ENCODE results near the gene YBX3. TPM values are rescaled to one million over a fixed set of nuclear protein-coding genes. Genes with fewer than 3 reads are reported as not detected.

The YBX3 gene
- total and polyA plus RNA-seq, 4 donors: 54.6 to 80.2 (median 58.9) TPM

DNA sequence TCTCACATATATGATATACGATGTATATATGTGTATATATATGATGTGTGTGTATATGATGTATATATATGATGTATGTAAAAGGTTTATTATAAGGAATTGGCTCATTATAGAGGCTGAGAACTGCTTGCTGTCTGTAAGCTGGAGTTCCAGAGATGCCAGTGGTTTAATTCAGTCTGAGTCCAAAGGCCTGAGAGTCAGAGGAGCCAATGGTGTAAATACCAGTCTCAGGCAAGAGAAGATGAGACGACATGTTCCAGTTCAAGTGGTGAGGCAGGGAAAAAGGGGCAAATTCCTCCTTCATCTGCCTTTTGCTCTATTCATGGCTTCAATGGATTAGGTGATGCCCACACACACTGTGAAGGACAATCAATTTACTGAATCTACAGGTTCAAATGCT lies 32.2 kb downstream of the YBX3 start:
- no peaks in the 10 kb centered on the region for H3K36me3 ChIP-seq (ENCODE audit: control insufficient read depth, insufficient read depth, low read length)
- H3K9me3 ChIP-seq (ENCODE audit: control insufficient read depth, insufficient read depth, low read length): no peaks in the 10 kb centered on the region
- H3K4me3 ChIP-seq (ENCODE audit: low read depth, low read length): no peak overlapping the region
- no peak for DNase-seq (ENCODE audit: low read depth in 4 of 6, low spot score in 6 of 6)
- no peaks in the 10 kb centered on the region for H3K4me1 ChIP-seq (ENCODE audit: control insufficient read depth, insufficient read depth, low read length)
- no peaks in the 10 kb centered on the region for H3K27me3 ChIP-seq (ENCODE audit: control insufficient read depth, insufficient read depth, low read length)
- H3K27ac ChIP-seq (ENCODE audit: low read depth, low read length): no peak overlapping the region
- WGBS (ENCODE audit: insufficient coverage): 100% methylated on average over 1 of the region's 2 CpGs

DNA sequence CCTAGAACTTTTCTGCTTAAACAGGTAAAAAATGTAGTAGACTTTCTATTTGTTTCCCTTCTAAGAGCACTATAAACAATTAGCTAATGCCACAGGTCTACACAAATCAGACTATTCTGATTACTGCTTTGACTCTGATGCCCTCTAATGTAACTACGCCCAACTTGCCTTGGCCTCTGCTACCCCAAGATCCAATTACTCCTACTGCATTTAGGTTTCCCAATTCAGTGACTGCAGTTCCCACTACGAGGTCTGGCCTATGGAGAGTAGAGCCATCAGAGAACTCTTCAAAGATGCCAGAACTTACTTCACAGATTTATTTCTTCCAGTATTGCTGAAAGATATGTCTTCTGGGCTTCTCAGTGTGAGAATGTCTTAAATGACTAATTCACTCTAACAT lies 34.0 kb downstream of the YBX3 start:
- no peak overlapping the region for H3K27ac ChIP-seq (ENCODE audit: low read depth, low read length)
- no peak for DNase-seq (ENCODE audit: low read depth in 4 of 6, low spot score in 6 of 6)
- no peaks in the 10 kb centered on the region for H3K27me3 ChIP-seq (ENCODE audit: control insufficient read depth, insufficient read depth, low read length)
- no peaks in the 10 kb centered on the region for H3K4me1 ChIP-seq (ENCODE audit: control insufficient read depth, insufficient read depth, low read length)
- no peaks in the 10 kb centered on the region for H3K9me3 ChIP-seq (ENCODE audit: control insufficient read depth, insufficient read depth, low read length)
- WGBS (ENCODE audit: insufficient coverage): 75% methylated on average over 1 of the region's 2 CpGs
- H3K4me3 ChIP-seq (ENCODE audit: low read depth, low read length): no peak overlapping the region
- H3K36me3 ChIP-seq (ENCODE audit: control insufficient read depth, insufficient read depth, low read length): no peaks in the 10 kb centered on the region

DNA sequence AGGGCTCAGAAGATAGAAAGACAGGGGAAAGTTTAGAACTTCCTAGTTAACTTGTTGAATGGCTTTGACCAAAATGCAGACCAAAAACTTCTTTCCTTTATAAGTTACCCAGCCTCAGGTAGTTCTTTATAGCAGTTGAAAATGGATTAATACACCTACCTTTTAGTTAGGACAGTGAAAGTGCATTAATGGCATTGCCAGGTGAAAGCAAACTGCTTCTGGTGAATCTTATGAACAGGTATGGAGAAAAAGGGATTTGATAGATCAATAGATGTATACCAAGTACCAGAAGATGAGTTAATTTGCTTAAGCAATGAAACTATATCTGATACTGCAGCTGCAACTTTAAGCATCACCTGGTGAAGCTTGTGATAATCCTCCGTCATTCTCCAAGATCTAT lies 35.1 kb downstream of the YBX3 start:
- WGBS (ENCODE audit: insufficient coverage): no CpG with 5 or more reads among the region's 1 CpG
- Histone ChIP-seq H3K4me3 (ENCODE audit: low read depth, low read length) (no peak overlapping the region), H3K36me3 (ENCODE audit: control insufficient read depth, insufficient read depth, low read length) (no peaks in the 10 kb centered on the region), H3K4me1 (ENCODE audit: control insufficient read depth, insufficient read depth, low read length) (no peaks in the 10 kb centered on the region), H3K27me3 (ENCODE audit: control insufficient read depth, insufficient read depth, low read length) (no peaks in the 10 kb centered on the region), H3K27ac (ENCODE audit: low read depth, low read length) (no peak overlapping the region), H3K9me3 (ENCODE audit: control insufficient read depth, insufficient read depth, low read length) (no peaks in the 10 kb centered on the region)
- no peak for DNase-seq (ENCODE audit: low read depth in 4 of 6, low spot score in 6 of 6)

DNA sequence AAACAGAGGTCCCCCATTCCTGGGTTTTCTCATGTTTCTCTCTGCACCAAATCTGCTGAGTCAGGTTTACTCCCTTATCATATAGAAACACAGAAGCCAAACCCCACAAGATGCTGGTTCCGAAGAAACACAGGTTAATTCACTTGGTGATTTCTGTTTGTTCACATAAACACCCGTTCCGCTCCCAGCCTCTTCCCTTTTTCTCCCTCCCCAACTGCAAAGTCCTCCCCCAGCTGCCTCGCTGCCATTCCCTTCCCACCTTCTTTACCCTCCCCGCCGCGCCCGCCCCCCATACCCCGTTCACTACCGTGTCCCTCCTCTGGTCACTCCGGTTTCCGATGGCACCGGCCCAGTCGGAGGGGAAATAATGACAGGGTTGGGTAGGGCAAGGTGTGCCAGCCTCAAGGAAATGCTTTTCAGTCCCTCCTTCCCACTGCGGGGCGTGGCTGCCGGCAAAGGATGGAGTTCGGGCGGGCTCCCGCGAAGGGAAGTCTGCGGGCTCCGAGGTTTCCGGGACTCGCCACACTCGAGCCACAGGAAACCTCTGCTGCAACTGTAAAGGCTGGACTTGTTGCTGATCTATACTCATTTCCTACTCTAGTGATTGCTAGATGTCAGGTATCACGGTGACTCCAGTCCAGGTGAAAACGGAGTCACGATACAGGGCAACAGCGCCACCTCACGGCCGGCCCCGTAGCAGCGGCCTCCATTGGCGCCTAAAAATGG lies 49.3 kb downstream of the YBX3 start, which contains the start of gene STYK1:
Gene STYK1 (minus strand): TSS at position 394 of the 726 bp plus-strand sequence. CDS start 39,434 bp downstream, outside the sequence.
- H3K4me1 ChIP-seq (ENCODE audit: control insufficient read depth, insufficient read depth, low read length): peaks cover 9% of the 10 kb centered on the region
- no peak within 1 kb of the TSS for H3K27ac ChIP-seq (ENCODE audit: low read depth, low read length)
- no peaks in the 10 kb centered on the region for H3K9me3 ChIP-seq (ENCODE audit: control insufficient read depth, insufficient read depth, low read length)
- H3K27me3 ChIP-seq (ENCODE audit: control insufficient read depth, insufficient read depth, low read length): peaks cover 12% of the 10 kb centered on the region
- peak within 1 kb of the TSS; percentile 45 for H3K4me3 ChIP-seq (ENCODE audit: low read depth, low read length)
- under 1% methylated on average over 24 of the region's 35 CpGs for WGBS (ENCODE audit: insufficient coverage)
- no peaks in the 10 kb centered on the region for H3K36me3 ChIP-seq (ENCODE audit: control insufficient read depth, insufficient read depth, low read length)
- DNase-seq (ENCODE audit: low read depth in 4 of 6, low spot score in 6 of 6): peak; percentile 9 to 84 (median 24)

GRCh38 chr12:10672231-10672868 lies 50.8 kb downstream of the YBX3 start:
- Histone ChIP-seq H3K9me3 (ENCODE audit: control insufficient read depth, insufficient read depth, low read length) (no peaks in the 10 kb centered on the region), H3K4me1 (ENCODE audit: control insufficient read depth, insufficient read depth, low read length) (peaks cover 9% of the 10 kb centered on the region), H3K36me3 (ENCODE audit: control insufficient read depth, insufficient read depth, low read length) (no peaks in the 10 kb centered on the region), H3K27me3 (ENCODE audit: control insufficient read depth, insufficient read depth, low read length) (peaks cover 12% of the 10 kb centered on the region), H3K4me3 (ENCODE audit: low read depth, low read length) (no peak overlapping the region), H3K27ac (ENCODE audit: low read depth, low read length) (no peak overlapping the region)
- DNase-seq (ENCODE audit: low read depth in 4 of 6, low spot score in 6 of 6): no peak
- WGBS (ENCODE audit: insufficient coverage): 94% methylated on average over 7 of the region's 15 CpGs

- no peak overlapping the region for H3K27ac ChIP-seq (ENCODE audit: low read depth, low read length)
- no CpG with 5 or more reads among the region's 1 CpG for WGBS (ENCODE audit: insufficient coverage)
- no peaks in the 10 kb centered on the region for H3K9me3 ChIP-seq (ENCODE audit: control insufficient read depth, insufficient read depth, low read length)
- H3K27me3 ChIP-seq (ENCODE audit: control insufficient read depth, insufficient read depth, low read length): peaks cover 9% of the 10 kb centered on the region
- H3K4me3 ChIP-seq (ENCODE audit: low read depth, low read length): no peak overlapping the region
- H3K4me1 ChIP-seq (ENCODE audit: control insufficient read depth, insufficient read depth, low read length): peaks cover 9% of the 10 kb centered on the region
- no peaks in the 10 kb centered on the region for H3K36me3 ChIP-seq (ENCODE audit: control insufficient read depth, insufficient read depth, low read length)
- DNase-seq (ENCODE audit: low read depth in 4 of 6, low spot score in 6 of 6): no peak
Observed at GRCh38 chr12:10669533-10669932, 53.6 kb downstream of the YBX3 start.

DNA sequence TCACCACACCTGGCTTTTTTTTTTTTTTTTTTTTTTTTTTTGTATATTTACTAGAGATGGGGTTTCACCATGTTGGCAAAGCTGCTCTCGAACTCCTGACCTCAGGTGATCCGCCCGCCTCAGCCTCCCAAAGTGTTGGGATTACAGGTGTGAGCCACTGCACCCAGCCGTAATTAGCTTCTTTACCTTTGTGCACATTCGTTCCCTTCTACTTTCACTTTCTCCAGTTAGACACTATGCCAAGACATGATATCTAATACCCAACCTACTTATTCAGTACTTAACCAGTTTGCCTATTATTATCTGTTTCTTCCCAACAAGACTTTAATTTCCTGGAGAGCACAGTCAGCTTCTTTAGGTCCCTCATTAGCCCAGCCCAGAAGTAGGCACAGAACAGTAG lies 54.6 kb downstream of the YBX3 start:
- H3K36me3 ChIP-seq (ENCODE audit: control insufficient read depth, insufficient read depth, low read length): no peaks in the 10 kb centered on the region
- no peak overlapping the region for H3K27ac ChIP-seq (ENCODE audit: low read depth, low read length)
- 100% methylated on average over 2 of the region's 5 CpGs for WGBS (ENCODE audit: insufficient coverage)
- no peaks in the 10 kb centered on the region for H3K9me3 ChIP-seq (ENCODE audit: control insufficient read depth, insufficient read depth, low read length)
- no peak for DNase-seq (ENCODE audit: low read depth in 4 of 6, low spot score in 6 of 6)
- no peak overlapping the region for H3K4me3 ChIP-seq (ENCODE audit: low read depth, low read length)
- H3K4me1 ChIP-seq (ENCODE audit: control insufficient read depth, insufficient read depth, low read length): peaks cover under 1% of the 10 kb centered on the region
- peaks cover 2% of the 10 kb centered on the region for H3K27me3 ChIP-seq (ENCODE audit: control insufficient read depth, insufficient read depth, low read length)

- 100% methylated on average over 1 of the region's 1 CpG for WGBS (ENCODE audit: insufficient coverage)
- no peak overlapping the region for H3K4me3 ChIP-seq (ENCODE audit: low read depth, low read length)
- no peaks in the 10 kb centered on the region for H3K27me3 ChIP-seq (ENCODE audit: control insufficient read depth, insufficient read depth, low read length)
- no peaks in the 10 kb centered on the region for H3K36me3 ChIP-seq (ENCODE audit: control insufficient read depth, insufficient read depth, low read length)
- no peak for DNase-seq (ENCODE audit: low read depth in 4 of 6, low spot score in 6 of 6)
- H3K4me1 ChIP-seq (ENCODE audit: control insufficient read depth, insufficient read depth, low read length): no peaks in the 10 kb centered on the region
- H3K27ac ChIP-seq (ENCODE audit: low read depth, low read length): no peak overlapping the region
- H3K9me3 ChIP-seq (ENCODE audit: control insufficient read depth, insufficient read depth, low read length): no peaks in the 10 kb centered on the region
Observed at GRCh38 chr12:10667581-10667980, 55.5 kb downstream of the YBX3 start.

DNA sequence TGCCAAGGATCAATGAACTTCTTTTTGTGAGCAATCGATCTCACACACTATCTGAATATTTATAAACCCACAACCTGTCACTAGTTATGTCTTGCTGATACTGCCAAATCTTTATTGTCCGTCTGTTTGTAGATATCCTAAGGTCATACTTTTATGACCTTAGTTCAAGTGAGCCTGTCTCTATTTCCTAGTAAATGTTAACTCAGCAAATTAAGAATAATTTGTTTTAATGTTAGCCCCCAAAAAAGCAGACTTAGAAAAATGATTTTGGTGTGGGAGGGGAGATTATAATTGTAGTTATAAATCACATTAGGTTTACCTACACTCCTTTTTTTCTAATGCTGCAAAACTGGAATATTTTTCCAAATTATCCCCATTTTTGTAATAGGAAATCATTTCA lies 58.6 kb downstream of the YBX3 start:
- no peaks in the 10 kb centered on the region for H3K36me3 ChIP-seq (ENCODE audit: control insufficient read depth, insufficient read depth, low read length)
- H3K4me3 ChIP-seq (ENCODE audit: low read depth, low read length): no peak overlapping the region
- H3K4me1 ChIP-seq (ENCODE audit: control insufficient read depth, insufficient read depth, low read length): no peaks in the 10 kb centered on the region
- no peaks in the 10 kb centered on the region for H3K9me3 ChIP-seq (ENCODE audit: control insufficient read depth, insufficient read depth, low read length)
- H3K27ac ChIP-seq (ENCODE audit: low read depth, low read length): no peak overlapping the region
- H3K27me3 ChIP-seq (ENCODE audit: control insufficient read depth, insufficient read depth, low read length): no peaks in the 10 kb centered on the region
- no CpG with 5 or more reads among the region's 2 CpGs for WGBS (ENCODE audit: insufficient coverage)
- no peak for DNase-seq (ENCODE audit: low read depth in 4 of 6, low spot score in 6 of 6)

DNA sequence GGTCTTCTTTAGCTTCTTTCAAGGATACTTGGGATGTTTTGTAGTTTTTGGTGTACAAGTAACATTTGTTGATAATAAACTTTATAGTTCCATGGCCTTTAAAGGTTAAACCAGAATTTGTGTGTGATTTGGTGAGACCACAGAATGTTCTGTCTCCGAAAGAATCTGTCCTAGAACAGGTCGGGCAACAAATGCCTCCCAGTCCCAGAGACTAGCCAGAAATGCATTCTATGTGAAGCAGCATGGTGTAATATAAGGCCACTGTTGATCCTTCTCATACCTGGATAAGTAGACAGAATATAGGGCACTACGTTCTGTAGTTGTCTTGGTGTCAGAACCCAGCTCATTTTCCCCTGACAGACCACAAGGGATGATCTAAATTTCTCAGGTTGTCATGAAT lies 59.3 kb downstream of the YBX3 start:
- DNase-seq (ENCODE audit: low read depth in 4 of 6, low spot score in 6 of 6): no peak
- Histone ChIP-seq H3K27ac (ENCODE audit: low read depth, low read length) (no peak overlapping the region), H3K36me3 (ENCODE audit: control insufficient read depth, insufficient read depth, low read length) (no peaks in the 10 kb centered on the region), H3K27me3 (ENCODE audit: control insufficient read depth, insufficient read depth, low read length) (no peaks in the 10 kb centered on the region), H3K9me3 (ENCODE audit: control insufficient read depth, insufficient read depth, low read length) (no peaks in the 10 kb centered on the region), H3K4me1 (ENCODE audit: control insufficient read depth, insufficient read depth, low read length) (no peaks in the 10 kb centered on the region), H3K4me3 (ENCODE audit: low read depth, low read length) (no peak overlapping the region)
- WGBS (ENCODE audit: insufficient coverage): 100% methylated on average over 2 of the region's 3 CpGs

Measured in spinal cord (tissue), 10 donors.